B cell (primary cell): ENCODE data around the gene RGS10. TPM values are rescaled to one million over a fixed set of nuclear protein-coding genes. Genes with fewer than 3 reads are reported as not detected.
"Not testable (repeated sequence)": the region's sequence is repeated elsewhere in the genome, so short reads cannot be mapped to it uniquely, and the experiment has no call there.

Experiments used
- ATAC-seq: fragments of 200-7000 bp; cut with Tn5 transposase; one replicate; pipeline ENCODE4 v1.10.0; 2021; ENCODE audit warnings: low read depth, mild to moderate bottlenecking, moderate number of reproducible peaks, moderate library complexity
- CTCF ChIA-PET: fragments of 350-600 bp; sonication (Branson Sonifier 250); formaldehyde crosslinking; loops from one replicate; lab custom pipeline; 2021; ENCODE audit warnings: antibody characterized with exemption, inconsistent platforms; lab: Charles Lee
- POLR2A ChIA-PET: fragments of 350-600 bp; sonication (Branson Sonifier 250); formaldehyde crosslinking; loops from one replicate; lab custom pipeline; 2021; ENCODE audit warnings: antibody characterized with exemption; lab: Charles Lee
- DNase-seq: peaks from one replicate; pipeline ENCODE4 v3.0.0; 2013
- H2AFZ ChIP-seq: 2 replicates; pipeline ENCODE4 v1.6.1; 2012; ENCODE audit warnings: mild to moderate bottlenecking, low read depth, low read length; ENCODE audit not compliant: insufficient read depth, poor library complexity, severe bottlenecking
- H3K27ac ChIP-seq, 2 donors: 1 replicate in 1 of 2; 2 replicates in 1 of 2; pipeline ENCODE4 v1.5.1; 2012 to 2013; ENCODE audit warnings: low read length in 2 of 2, mild to moderate bottlenecking in 2 of 2, moderate library complexity in 1 of 2
- H3K27me3 ChIP-seq, 4 experiments: fragments of 200-600 bp in 1 of 4; sonication (generic) in 1 of 4; replicated peaks in 1 of 4; 1 replicate in 2 of 4; 2 replicates in 2 of 4; pipeline versions ENCODE4 v1.6.1 to v1.7.0; 2013 to 2016; ENCODE audit warnings: low read length in 3 of 4, mild to moderate bottlenecking in 2 of 4, mixed read lengths in 1 of 4, moderate library complexity in 1 of 4; ENCODE audit not compliant: insufficient read depth in 4 of 4, control insufficient read depth in 3 of 4; ENCODE audit errors: control extremely low read depth in 1 of 4
- H3K36me3 ChIP-seq, 2 experiments: replicated peaks in 1 of 2; 1 replicate in 1 of 2; 2 replicates in 1 of 2; pipeline versions ENCODE4 v1.6.1 to v1.7.1; 2013; ENCODE audit warnings: low read length in 1 of 2; ENCODE audit not compliant: insufficient read depth in 2 of 2, control insufficient read depth in 1 of 2; ENCODE audit errors: control extremely low read depth in 1 of 2, extremely low read depth in 1 of 2
- H3K4me1 ChIP-seq, 2 donors: fragments of 200-600 bp in 1 of 2; sonication (generic) in 1 of 2; 1 replicate in 1 of 2; 2 replicates in 1 of 2; pipeline versions ENCODE4 v1.5.1 to v1.6.1; 2013 to 2017; ENCODE audit warnings: low read length in 2 of 2; ENCODE audit not compliant: control insufficient read depth in 2 of 2, insufficient read depth in 2 of 2
- H3K4me2 ChIP-seq: replicated peaks from 2 replicates; pipeline ENCODE3; 2012; ENCODE audit warnings: mild to moderate bottlenecking, low read depth, low read length; ENCODE audit not compliant: poor library complexity, severe bottlenecking
- H3K4me3 ChIP-seq, 5 experiments: fragments of 200-600 bp in 1 of 5; sonication (generic) in 1 of 5; 1 replicate in 3 of 5; 2 replicates in 2 of 5; pipeline versions ENCODE4 v1.5.1 to v1.7.0; 2011 to 2016; ENCODE audit warnings: low read length in 4 of 5, mild to moderate bottlenecking in 4 of 5, low read depth in 2 of 5, control low read depth in 1 of 5, moderate library complexity in 1 of 5; ENCODE audit not compliant: insufficient read depth in 1 of 5; ENCODE audit errors: control extremely low read depth in 1 of 5, extremely low read depth in 1 of 5
- H3K79me2 ChIP-seq: fragments of 200-600 bp; sonication (generic); one replicate; pipeline ENCODE4 v1.6.0; 2016; ENCODE audit warnings: low read length; ENCODE audit not compliant: control insufficient read depth, insufficient read depth
- H3K9ac ChIP-seq: fragments of 200-600 bp; sonication (generic); 2 replicates; pipeline ENCODE4 v1.6.1; 2017; ENCODE audit warnings: mild to moderate bottlenecking, low read length, moderate library complexity
- H3K9me3 ChIP-seq, 3 donors: one replicate each; pipeline versions ENCODE4 v1.6.1 to v1.7.1; 2013; ENCODE audit warnings: low read length in 2 of 3; ENCODE audit not compliant: control insufficient read depth in 2 of 3, insufficient read depth in 1 of 3; ENCODE audit errors: control extremely low read depth in 1 of 3
- H4K20me1 ChIP-seq: 2 replicates; pipeline ENCODE4 v1.6.0; 2012; ENCODE audit warnings: mild to moderate bottlenecking, low read length; ENCODE audit not compliant: insufficient read depth, control insufficient read depth, poor library complexity, severe bottlenecking
- H3K27ac Mint-ChIP-seq: one replicate; pipeline ENCODE4 v1.8.0; 2021; ENCODE audit warnings: mixed read lengths
- H3K27me3 Mint-ChIP-seq: one replicate; pipeline ENCODE4 v1.8.0; 2021; ENCODE audit warnings: mixed read lengths
- H3K4me1 Mint-ChIP-seq: one replicate; pipeline ENCODE4 v1.8.0; 2021; ENCODE audit warnings: mixed read lengths
- H3K4me3 Mint-ChIP-seq: one replicate; pipeline ENCODE4 v1.8.0; 2021; ENCODE audit warnings: mixed read lengths
- H3K9me3 Mint-ChIP-seq: one replicate; pipeline ENCODE4 v1.8.0; 2022; ENCODE audit warnings: mixed read lengths; ENCODE audit not compliant: insufficient read depth
- CTCF ChIP-seq: fragments of 200-600 bp; IDR thresholded peaks from one replicate; pipeline ENCODE4 v1.8.0; 2022; ENCODE audit warnings: antibody characterized with exemption, mild to moderate bottlenecking
- EZH2 ChIP-seq: IDR thresholded peaks from 2 replicates; pipeline ENCODE4 v1.6.1; 2012; ENCODE audit warnings: borderline replicate concordance, low read depth, mild to moderate bottlenecking, moderate library complexity, low read length; ENCODE audit not compliant: insufficient read depth, poor library complexity, severe bottlenecking
- WGBS: methylation state at CpG from one replicate; pipeline ENCODE4 v1.1.5; 2013; ENCODE audit warnings: missing lambda C conversion rate; ENCODE audit not compliant: insufficient coverage; 5-methylcytosine and 5-hydroxymethylcytosine counted together
- intact Hi-C: fragments of 100-400 bp; cut with micrococcal nuclease; formaldehyde crosslinking; loops from one replicate; pipeline ENCODE4 v1.10.0; 2022
- polyA plus RNA-seq: library from polyadenylated mRNA; depleted of rRNA; stranded (reverse); fragments of >200 nt; gene quantifications from 2 replicates; pipeline ENCODE4 v1.2.3, GENCODE V29; 2012
- total RNA-seq, 2 donors: library from RNA; stranded (reverse); fragments of 120-200 nt in 1 of 2; gene quantifications; 1 replicate in 1 of 2; 2 replicates in 1 of 2; pipeline versions ENCODE4 v1.2.3 to v1.2.4, GENCODE V29; 2013 to 2022

Gene RGS10
- total and polyA plus RNA-seq, 2 donors (not counting 1 experiment from before 2014, with no cell fraction given), result 10.9 to 20.3 TPM

GRCh38 chr10:119567978-119568377 is 25.5 kb upstream of the RGS10 start:
- 79% methylated on average over 2 of the region's 8 CpGs for WGBS
- ATAC-seq, result no peak
- H3K36me3 ChIP-seq, result no peaks in the 10 kb centered on the region
- H2AFZ ChIP-seq, result no peak overlapping the region
- Mint-ChIP-seq H3K27ac (no peak overlapping the region), H3K4me1 (peaks cover 18% of the 10 kb centered on the region), H3K27me3 (no peaks in the 10 kb centered on the region), H3K4me3 (peak overlapping the region; percentile 58), H3K9me3 (no peaks in the 10 kb centered on the region)
- TF ChIP-seq CTCF, result no peak
- no peak for TF ChIP-seq EZH2
- ChIA-PET POLR2A (no interaction called here), CTCF (interaction anchor here (0.6 kb wide), 1 partner anchor 157 kb away, joined by 4 read pairs; no protein-coding TSS in a partner anchor)
- intact Hi-C loops, result no loop called here
- peak overlapping the region; percentile 38 for H3K4me2 ChIP-seq
- H3K27ac ChIP-seq, result no peak overlapping the region
- no peak overlapping the region for H3K9ac ChIP-seq
- H3K9me3 ChIP-seq, result no peaks in the 10 kb centered on the region
- H3K4me3 ChIP-seq, result no peak overlapping the region
- H3K27me3 ChIP-seq, result no peaks in the 10 kb centered on the region
- no peaks in the 10 kb centered on the region for H3K79me2 ChIP-seq
- peaks cover 10 to 20% of the 10 kb centered on the region in 2 donors for H3K4me1 ChIP-seq
- H4K20me1 ChIP-seq, result no peaks in the 10 kb centered on the region
- DNase-seq, result peak; percentile 13

GRCh38 chr10:119562097-119562496 is 19.6 kb upstream of the RGS10 start:
- Histone ChIP-seq H3K27ac (no peak overlapping the region), H3K4me3 (no peak overlapping the region), H3K27me3 (no peaks in the 10 kb centered on the region), H2AFZ (no peak overlapping the region), H3K9ac (no peak overlapping the region), H3K9me3 (no peaks in the 10 kb centered on the region), H3K36me3 (no peaks in the 10 kb centered on the region), H3K79me2 (no peaks in the 10 kb centered on the region), H3K4me2 (no peak overlapping the region), H3K4me1 (peaks cover 6 to 11% of the 10 kb centered on the region in 2 donors), H4K20me1 (no peaks in the 10 kb centered on the region)
- Mint-ChIP-seq H3K27me3 (no peaks in the 10 kb centered on the region), H3K9me3 (no peaks in the 10 kb centered on the region), H3K4me1 (peaks cover 7% of the 10 kb centered on the region), H3K27ac (no peak overlapping the region), H3K4me3 (no peak overlapping the region)
- DNase-seq (no peak), ATAC-seq (no peak)
- 100% methylated on average over 3 of the region's 4 CpGs for WGBS
- ChIA-PET CTCF (no interaction called here), POLR2A (no interaction called here)
- intact Hi-C loops, result no loop called here
- TF ChIP-seq EZH2 (no peak), CTCF (no peak)

GRCh38 chr10:119559511-119559910 is 17.0 kb upstream of the RGS10 start:
- ATAC-seq, H3K4me1 Mint-ChIP-seq, H3K4me3 Mint-ChIP-seq, H3K36me3 ChIP-seq, intact Hi-C loops, DNase-seq, CTCF ChIA-PET, H3K27ac ChIP-seq, H3K79me2 ChIP-seq, H3K4me2 ChIP-seq, H3K9me3 ChIP-seq, POLR2A ChIA-PET, H3K9ac ChIP-seq, H3K27me3 Mint-ChIP-seq, H4K20me1 ChIP-seq, H3K27ac Mint-ChIP-seq, H3K27me3 ChIP-seq, H3K4me1 ChIP-seq, H3K4me3 ChIP-seq, H2AFZ ChIP-seq, H3K9me3 Mint-ChIP-seq: not testable (repeated sequence)
- over 99% methylated on average over 19 of the region's 33 CpGs for WGBS
